Measurements from ENCODE around the gene PTPRN2.

The PTPRN2 gene

GRCh38 chr7:157521752-157522151 is 1065.9 kb downstream of the PTPRN2 start:
- DNase-seq, result no peak

GRCh38 chr7:157521061-157521731 is 1066.4 kb downstream of the PTPRN2 start:
- no peak for DNase-seq

GRCh38 chr7:157520249-157520648 is 1067.4 kb downstream of the PTPRN2 start:
- DNase-seq, result no peak

GRCh38 chr7:157519798-157520244 is 1067.8 kb downstream of the PTPRN2 start:
- no peak for DNase-seq

GRCh38 chr7:157519246-157519645 is 1068.4 kb downstream of the PTPRN2 start:
- no peak for DNase-seq

- DNase-seq, result no peak
Observed at GRCh38 chr7:157518514-157519175, 1069.0 kb downstream of the PTPRN2 start.

GRCh38 chr7:157517782-157518513 is 1069.7 kb downstream of the PTPRN2 start:
- no peak for DNase-seq

- no peak for DNase-seq
Observed at GRCh38 chr7:157516911-157517781, 1070.5 kb downstream of the PTPRN2 start.

- no peak for DNase-seq
Observed at GRCh38 chr7:157516311-157516710, 1071.3 kb downstream of the PTPRN2 start.

- no peak for DNase-seq
Observed at GRCh38 chr7:157515342-157516041, 1072.1 kb downstream of the PTPRN2 start.

- DNase-seq, result no peak
Observed at GRCh38 chr7:157514746-157515145, 1072.9 kb downstream of the PTPRN2 start.

GRCh38 chr7:157514306-157514705 is 1073.3 kb downstream of the PTPRN2 start:
- DNase-seq, result no peak

GRCh38 chr7:157513682-157514081 is 1073.9 kb downstream of the PTPRN2 start:
- DNase-seq, result no peak

- DNase-seq, result no peak
Observed at GRCh38 chr7:157513162-157513621, 1074.4 kb downstream of the PTPRN2 start.

- no peak for DNase-seq
Observed at GRCh38 chr7:157509226-157509625, 1078.4 kb downstream of the PTPRN2 start.

GRCh38 chr7:157508477-157508881 is 1079.1 kb downstream of the PTPRN2 start:
- DNase-seq, result no peak

- DNase-seq, result no peak
Observed at GRCh38 chr7:157507987-157508386, 1079.6 kb downstream of the PTPRN2 start.

GRCh38 chr7:157506268-157506667 is 1081.4 kb downstream of the PTPRN2 start:
- no peak for DNase-seq

GRCh38 chr7:157505646-157506045 is 1082.0 kb downstream of the PTPRN2 start:
- no peak for DNase-seq

GRCh38 chr7:157503229-157503628 is 1084.4 kb downstream of the PTPRN2 start:
- DNase-seq, result no peak

GRCh38 chr7:157502701-157503111 is 1084.9 kb downstream of the PTPRN2 start:
- no peak for DNase-seq

GRCh38 chr7:157501581-157501980 is 1086.0 kb downstream of the PTPRN2 start:
- DNase-seq, result no peak
